ENCODE results near the gene ZNRF2.
A peak's percentile ranks its signal among the peaks of the same experiment; 100 is the strongest.

ZNRF2 gene

GRCh38 chr7:30278849-30279652 is 5.3 kb upstream of the ZNRF2 start:
- TF ChIP-seq, protein P1, sequence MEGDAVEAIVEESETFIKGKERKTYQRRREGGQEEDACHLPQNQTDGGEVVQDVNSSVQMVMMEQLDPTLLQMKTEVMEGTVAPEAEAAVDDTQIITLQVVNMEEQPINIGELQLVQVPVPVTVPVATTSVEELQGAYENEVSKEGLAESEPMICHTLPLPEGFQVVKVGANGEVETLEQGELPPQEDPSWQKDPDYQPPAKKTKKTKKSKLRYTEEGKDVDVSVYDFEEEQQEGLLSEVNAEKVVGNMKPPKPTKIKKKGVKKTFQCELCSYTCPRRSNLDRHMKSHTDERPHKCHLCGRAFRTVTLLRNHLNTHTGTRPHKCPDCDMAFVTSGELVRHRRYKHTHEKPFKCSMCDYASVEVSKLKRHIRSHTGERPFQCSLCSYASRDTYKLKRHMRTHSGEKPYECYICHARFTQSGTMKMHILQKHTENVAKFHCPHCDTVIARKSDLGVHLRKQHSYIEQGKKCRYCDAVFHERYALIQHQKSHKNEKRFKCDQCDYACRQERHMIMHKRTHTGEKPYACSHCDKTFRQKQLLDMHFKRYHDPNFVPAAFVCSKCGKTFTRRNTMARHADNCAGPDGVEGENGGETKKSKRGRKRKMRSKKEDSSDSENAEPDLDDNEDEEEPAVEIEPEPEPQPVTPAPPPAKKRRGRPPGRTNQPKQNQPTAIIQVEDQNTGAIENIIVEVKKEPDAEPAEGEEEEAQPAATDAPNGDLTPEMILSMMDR (IDR thresholded peaks at IDR 0.05; ENCODE audit: low read length, missing control alignments): no peak
- no peak overlapping the region for H3K4me3 ChIP-seq (replicated peaks; ENCODE audit: low read depth, low read length)
- DNase-seq (ENCODE audit: low read depth): no peak

DNA sequence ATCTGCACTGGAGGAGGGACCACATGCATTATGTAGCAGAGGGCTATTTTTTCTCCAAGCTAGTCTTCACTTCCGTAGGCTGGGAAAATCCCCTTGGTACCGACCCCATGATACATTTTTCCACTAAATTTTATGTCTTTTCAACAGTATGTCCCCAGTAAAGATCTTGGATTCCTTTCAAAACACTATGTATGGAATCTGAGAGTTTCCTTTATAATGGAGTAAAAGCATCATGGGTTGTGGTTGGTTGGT is 4.8 kb upstream of the ZNRF2 start:
- no peak overlapping the region for H3K4me3 ChIP-seq (replicated peaks; ENCODE audit: low read depth, low read length)
- TF ChIP-seq, protein P1 (IDR thresholded peaks at IDR 0.05; ENCODE audit: low read length, missing control alignments): no peak
- no peak for DNase-seq (ENCODE audit: low read depth)

- TF ChIP-seq, protein P1 (IDR thresholded peaks at IDR 0.05; ENCODE audit: low read length, missing control alignments): no peak
Measured at GRCh38 chr7:30280631-30281030, 3.8 kb upstream of the ZNRF2 start.

DNA sequence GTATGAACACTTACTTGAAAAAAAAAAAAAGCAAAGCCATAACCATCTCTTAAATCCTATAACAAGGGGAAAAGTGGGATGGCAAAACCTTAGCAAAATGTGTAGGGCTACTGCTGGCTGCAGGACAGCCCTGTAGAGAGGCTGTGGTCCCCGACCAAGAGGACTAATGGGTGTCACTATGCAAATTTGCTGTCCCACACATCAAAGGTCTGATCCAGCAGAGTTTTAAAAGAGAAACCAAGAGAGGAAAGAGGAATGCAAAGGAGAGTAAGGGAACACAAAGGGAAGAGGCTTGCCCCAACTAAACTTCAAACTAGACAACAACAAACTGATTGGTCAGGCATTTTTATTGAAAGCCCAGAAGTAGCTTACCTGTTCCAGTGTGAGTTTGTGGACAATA is 3.1 kb upstream of the ZNRF2 start:
- TF ChIP-seq, protein P1 (IDR thresholded peaks at IDR 0.05; ENCODE audit: low read length, missing control alignments): no peak
- no peak for DNase-seq (ENCODE audit: low read depth)
- H3K4me3 ChIP-seq (replicated peaks; ENCODE audit: low read depth, low read length): no peak overlapping the region

More at GRCh38 chr7:30280631-30281030, 3.8 kb upstream of the ZNRF2 start:
- DNase-seq (ENCODE audit: low read depth): no peak
- H3K4me3 ChIP-seq (replicated peaks; ENCODE audit: low read depth, low read length): no peak overlapping the region

- no peak overlapping the region for H3K4me3 ChIP-seq (replicated peaks; ENCODE audit: low read depth, low read length)
- TF ChIP-seq, protein P1 (IDR thresholded peaks at IDR 0.05; ENCODE audit: low read length, missing control alignments): no peak
- no peak for DNase-seq (ENCODE audit: low read depth)
Measured at GRCh38 chr7:30281791-30282190, 2.6 kb upstream of the ZNRF2 start.

GRCh38 chr7:30282735-30283134 is 1.7 kb upstream of the ZNRF2 start:
- DNase-seq (ENCODE audit: low read depth): no peak
- H3K4me3 ChIP-seq (replicated peaks; ENCODE audit: low read depth, low read length): no peak overlapping the region
- TF ChIP-seq, protein P1 (IDR thresholded peaks at IDR 0.05; ENCODE audit: low read length, missing control alignments): no peak

DNA sequence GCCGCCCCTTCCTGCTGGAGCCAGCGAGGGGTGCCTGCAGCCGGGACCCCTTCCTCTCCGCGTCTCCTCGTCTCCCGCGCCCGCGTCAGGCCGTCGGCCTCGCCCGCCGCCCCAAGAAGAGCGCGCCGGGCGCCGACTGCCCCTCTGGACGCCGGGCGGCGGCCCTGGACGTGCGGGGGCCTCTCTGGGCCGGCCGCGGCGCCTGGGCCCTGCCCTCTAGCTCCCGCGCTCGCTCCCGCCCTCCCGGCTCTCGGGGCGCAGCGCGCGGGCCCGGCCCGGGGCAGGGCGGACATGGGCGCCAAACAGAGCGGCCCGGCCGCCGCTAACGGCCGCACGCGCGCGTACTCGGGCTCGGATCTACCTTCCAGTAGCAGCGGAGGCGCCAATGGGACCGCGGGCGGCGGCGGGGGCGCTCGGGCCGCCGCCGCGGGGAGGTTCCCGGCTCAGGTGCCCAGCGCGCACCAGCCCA is 704 bp downstream of the ZNRF2 start:
- TF ChIP-seq, protein P1 (IDR thresholded peaks at IDR 0.05; ENCODE audit: low read length, missing control alignments): no peak
- H3K4me3 ChIP-seq (replicated peaks; ENCODE audit: low read depth, low read length): peak overlapping the region; percentile 82
- DNase-seq (ENCODE audit: low read depth): peak; percentile 31
